ENCODE data around the gene NABP2.

Gene NABP2

GRCh38 chr12:56234746-56235436, 10.7 kb downstream of the NABP2 start:
- TF ChIP-seq, protein P1, sequence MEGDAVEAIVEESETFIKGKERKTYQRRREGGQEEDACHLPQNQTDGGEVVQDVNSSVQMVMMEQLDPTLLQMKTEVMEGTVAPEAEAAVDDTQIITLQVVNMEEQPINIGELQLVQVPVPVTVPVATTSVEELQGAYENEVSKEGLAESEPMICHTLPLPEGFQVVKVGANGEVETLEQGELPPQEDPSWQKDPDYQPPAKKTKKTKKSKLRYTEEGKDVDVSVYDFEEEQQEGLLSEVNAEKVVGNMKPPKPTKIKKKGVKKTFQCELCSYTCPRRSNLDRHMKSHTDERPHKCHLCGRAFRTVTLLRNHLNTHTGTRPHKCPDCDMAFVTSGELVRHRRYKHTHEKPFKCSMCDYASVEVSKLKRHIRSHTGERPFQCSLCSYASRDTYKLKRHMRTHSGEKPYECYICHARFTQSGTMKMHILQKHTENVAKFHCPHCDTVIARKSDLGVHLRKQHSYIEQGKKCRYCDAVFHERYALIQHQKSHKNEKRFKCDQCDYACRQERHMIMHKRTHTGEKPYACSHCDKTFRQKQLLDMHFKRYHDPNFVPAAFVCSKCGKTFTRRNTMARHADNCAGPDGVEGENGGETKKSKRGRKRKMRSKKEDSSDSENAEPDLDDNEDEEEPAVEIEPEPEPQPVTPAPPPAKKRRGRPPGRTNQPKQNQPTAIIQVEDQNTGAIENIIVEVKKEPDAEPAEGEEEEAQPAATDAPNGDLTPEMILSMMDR (IDR thresholded peaks at IDR 0.05), result no peak
- Histone ChIP-seq H3K27ac (no peak overlapping the region), H3K4me3 (no peak overlapping the region)
- no peak for DNase-seq (ENCODE audit: low spot score)

DNA sequence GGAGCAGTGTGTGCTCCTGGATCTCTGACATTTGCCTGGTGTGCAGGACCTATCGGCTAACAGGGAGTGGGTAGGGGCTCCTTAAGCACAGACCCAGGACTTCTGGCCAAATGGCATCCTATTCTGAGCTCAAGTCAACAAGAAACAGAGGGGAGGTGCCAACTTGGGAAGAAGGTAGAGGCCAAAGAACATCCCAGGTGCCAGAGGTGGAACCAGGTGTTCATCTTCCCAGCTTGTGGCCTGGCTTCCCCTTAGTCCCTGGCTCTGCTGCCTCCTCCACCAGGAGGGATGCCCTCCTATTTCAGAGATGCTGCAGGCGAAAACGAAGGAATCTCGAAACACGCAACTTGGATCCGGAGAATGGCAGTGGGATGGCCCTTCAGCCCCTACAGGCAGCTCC, 11.9 kb downstream of the NABP2 start:
- TF ChIP-seq, protein P1 (IDR thresholded peaks at IDR 0.05), result no peak
- no peak overlapping the region for H3K27ac ChIP-seq
- no peak overlapping the region for H3K4me3 ChIP-seq
- no peak for DNase-seq (ENCODE audit: low spot score)

GRCh38 chr12:56236985-56237384, 12.8 kb downstream of the NABP2 start:
- Histone ChIP-seq H3K4me3 (no peak overlapping the region), H3K27ac (no peak overlapping the region)
- TF ChIP-seq, protein P1 (IDR thresholded peaks at IDR 0.05), result no peak
- no peak for DNase-seq (ENCODE audit: low spot score)

DNA sequence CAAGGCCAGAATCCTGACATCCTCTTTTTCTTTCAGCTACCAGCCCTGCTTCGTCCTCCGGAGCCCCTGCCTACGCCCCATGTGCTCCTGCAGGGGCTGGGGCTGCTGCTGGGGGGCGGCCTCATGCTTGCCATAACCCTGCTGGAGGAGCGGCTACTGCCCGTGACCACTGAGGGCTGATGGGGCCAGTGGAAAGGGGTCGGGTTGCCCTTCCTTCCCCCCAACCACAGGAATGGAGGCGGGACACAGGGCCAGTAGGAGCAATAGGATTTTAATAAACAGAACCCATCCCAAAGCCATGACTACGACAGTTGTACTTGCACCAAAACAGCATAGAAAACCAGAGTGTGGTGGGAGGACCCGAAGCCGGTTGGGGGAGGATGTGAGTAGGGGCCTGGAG, 13.4 kb downstream of the NABP2 start:
- H3K27ac ChIP-seq, result no peak overlapping the region
- H3K4me3 ChIP-seq, result no peak overlapping the region
- TF ChIP-seq, protein P1 (IDR thresholded peaks at IDR 0.05), result no peak
- DNase-seq (ENCODE audit: low spot score), result no peak

GRCh38 chr12:56241424-56242303, 17.5 kb downstream of the NABP2 start:
- Histone ChIP-seq H3K4me3 (no peak overlapping the region), H3K27ac (no peak overlapping the region)
- TF ChIP-seq, protein P1 (IDR thresholded peaks at IDR 0.05), result no peak
- no peak for DNase-seq (ENCODE audit: low spot score)

DNA sequence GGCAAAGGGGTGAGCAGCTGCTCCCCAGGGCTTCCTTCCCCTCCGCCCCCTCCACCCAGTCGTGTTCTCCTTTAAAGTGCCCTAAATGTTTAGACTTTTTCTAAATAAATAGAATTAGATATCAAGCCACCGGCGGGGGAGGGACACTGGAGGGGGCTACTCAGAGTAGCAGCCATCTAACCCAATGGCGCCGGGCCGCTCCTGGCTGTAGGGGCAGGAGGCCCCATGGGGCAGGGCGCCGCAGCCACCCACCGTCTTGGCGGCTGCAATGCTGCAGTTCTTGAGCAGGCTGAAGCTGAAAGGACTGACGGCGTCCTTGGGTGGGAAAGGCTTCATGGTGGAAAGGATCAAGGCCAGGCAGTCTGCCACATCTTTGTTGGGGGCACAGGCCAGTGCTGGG, 18.8 kb downstream of the NABP2 start:
- no peak overlapping the region for H3K4me3 ChIP-seq
- TF ChIP-seq, protein P1 (IDR thresholded peaks at IDR 0.05), result no peak
- DNase-seq (ENCODE audit: low spot score), result no peak
- no peak overlapping the region for H3K27ac ChIP-seq

All from coronary artery (tissue), 2 donors.